GM23338 (cell line): ENCODE data around the gene MTFR1L.

Source experiments
- CREB1 ChIP-seq: fragments of 250-450 bp; sonication (Bioruptor Pico); IDR thresholded peaks from 2 replicates; pipeline ENCODE4 v1.5.0; 2020; ENCODE audit warnings: low read depth, mild to moderate bottlenecking, moderate library complexity
- CTCF ChIP-seq, 2 experiments: fragments of 200-600 bp in 1 of 2; sonication (generic) in 1 of 2; conservative IDR thresholded peaks; 2 replicates each; pipeline versions ENCODE4 v1.5.1 to v1.6.1; 2016 to 2017; ENCODE audit warnings: antibody characterized with exemption in 2 of 2, low read depth in 2 of 2, mild to moderate bottlenecking in 2 of 2, moderate library complexity in 1 of 2
- ETS1 ChIP-seq: IDR thresholded peaks from 2 replicates; pipeline ENCODE4 v1.6.1; 2016; ENCODE audit warnings: antibody characterized with exemption
- EZH2 ChIP-seq: fragments of 200-600 bp; sonication (generic); IDR thresholded peaks from one replicate; pipeline ENCODE4 v1.8.0; 2017; ENCODE audit warnings: antibody characterized with exemption, mild to moderate bottlenecking, low read depth; ENCODE audit not compliant: unreplicated experiment
- EZH2phosphoT487 ChIP-seq: fragments of 200-600 bp; sonication (generic); IDR thresholded peaks from one replicate; pipeline ENCODE4 v1.8.1; 2018; ENCODE audit warnings: antibody characterized with exemption; ENCODE audit not compliant: unreplicated experiment
- JUNB ChIP-seq: IDR thresholded peaks from one replicate; pipeline ENCODE4 v1.6.1; 2016; ENCODE audit warnings: antibody characterized with exemption; ENCODE audit not compliant: unreplicated experiment
- NANOG ChIP-seq: IDR thresholded peaks from 2 replicates; pipeline ENCODE4 v1.6.1; 2016; ENCODE audit warnings: antibody characterized with exemption, borderline replicate concordance
- POLR2AphosphoS5 ChIP-seq: IDR thresholded peaks from 2 replicates; pipeline ENCODE4 v1.6.1; 2016; ENCODE audit warnings: antibody characterized with exemption, low read depth
- REST ChIP-seq: IDR thresholded peaks from one replicate; pipeline ENCODE4 v1.6.1; 2018; ENCODE audit warnings: antibody characterized with exemption; ENCODE audit not compliant: unreplicated experiment
- STAT1 ChIP-seq: IDR thresholded peaks from one replicate; pipeline ENCODE4 v1.6.1; 2016; ENCODE audit warnings: antibody characterized with exemption; ENCODE audit not compliant: unreplicated experiment
- ZNF114 ChIP-seq: fragments of 250-450 bp; sonication (Bioruptor Pico); IDR thresholded peaks from 2 replicates; pipeline ENCODE4 v1.5.0; 2020; ENCODE audit warnings: mild to moderate bottlenecking, moderate library complexity
- ZNF331 ChIP-seq: fragments of 250-450 bp; sonication (Bioruptor Pico); IDR thresholded peaks from 2 replicates; pipeline ENCODE4 v1.5.0; 2020; ENCODE audit warnings: low read depth, mild to moderate bottlenecking, moderate library complexity
- ZNF462 ChIP-seq: fragments of 250-450 bp; sonication (Bioruptor Pico); IDR thresholded peaks from 2 replicates; pipeline ENCODE4 v1.5.0; 2020; ENCODE audit warnings: mild to moderate bottlenecking, moderate library complexity

GRCh38 chr1:25790472-25790871, 29.3 kb upstream of the MTFR1L start:
- no peak for TF ChIP-seq CTCF (conservative IDR thresholded peaks at IDR 0.05; ENCODE audit: low read depth in 2 of 2)
- no peak for TF ChIP-seq CREB1 (CRISPR knock-in tag)
- no peak for TF ChIP-seq EZH2
- no peak for TF ChIP-seq POLR2AphosphoS5
- TF ChIP-seq JUNB = no peak
- no peak for TF ChIP-seq REST
- TF ChIP-seq ZNF114 = no peak
- no peak for TF ChIP-seq STAT1
- no peak for TF ChIP-seq NANOG
- TF ChIP-seq EZH2phosphoT487 = no peak
- TF ChIP-seq ZNF331 (CRISPR knock-in tag) = no peak
- TF ChIP-seq ETS1 = no peak
- no peak for TF ChIP-seq ZNF462 (CRISPR knock-in tag)
